Heart left ventricle (tissue), 13 donors: ENCODE data around the gene ZNF518B.

Source experiments
- CTCF ChIP-seq, 12 donors: fragments of 200-600 bp; sonication (generic) in 4 of 12; IDR thresholded peaks; one replicate each; pipeline versions ENCODE4 v1.5.0 to v1.8.0; 2018 to 2022; ENCODE audit warnings: antibody characterized with exemption in 12 of 12, mild to moderate bottlenecking in 5 of 12
- POLR2A ChIP-seq, 2 donors: fragments of 450-650 bp; IDR thresholded peaks; one replicate each; pipeline ENCODE4 v1.6.1; 2017; ENCODE audit warnings: antibody characterized with exemption in 2 of 2, mild to moderate bottlenecking in 2 of 2, moderate library complexity in 2 of 2
- donor health status: ischemic (EF 13 %, LVEDD 7.1; RV severe dilation, severe dysfunction).
- donor health status: DM: no; HTN: yes; CAD: no.
- donor health status: DM: no; HTN: no; CAD: no.
- donor health status: ischemic (EF 25% LVEDD 6.9; RV normal size, moderate dysfunction).
- donor health status: ischemic (EF 25% LVEDD 5.7; RV mildly dilated, moderate dysfunction).
- donor health status: ischemic (EF 35%, LVEDD 5.7; RV mildly dilated, moderate dysfunction).
- donor health status: nonischemic (EF 11% LVEDD 7.7; RV severe dilation, severe dysfunction).
- donor health status: DM: yes; HTN: yes; CAD: no.
- donor health status: PGD.
- donor health status: ischemic (EF 29% LVEDD 5.4; RV normal size, mild dysfunction).
- donor health status: nonischemic (EF 23%, LVEDD 6.1; RV moderate dilation, normal function).

- TF ChIP-seq POLR2A (IDR thresholded peaks at IDR 0.05) (no peak), CTCF (IDR thresholded peaks at IDR 0.05) (no peak)
Observed at GRCh38 chr4:10458177-10458576, 951 bp upstream of the ZNF518B start.
